NCI-H2107 treated with DMSO at 0.1 percent for 48 hours (cell line): Measurements from ENCODE around the gene MYH14.

Experiments used
- DNase-seq: peaks from one replicate; lab custom pipeline; 2025; ENCODE audit not compliant: unreplicated experiment; lab: John Stamatoyannopoulos, UW

The MYH14 gene

GRCh38 chr19:50192463-50193211 is 10.8 kb upstream of the MYH14 start:
- DNase-seq = no peak

DNA sequence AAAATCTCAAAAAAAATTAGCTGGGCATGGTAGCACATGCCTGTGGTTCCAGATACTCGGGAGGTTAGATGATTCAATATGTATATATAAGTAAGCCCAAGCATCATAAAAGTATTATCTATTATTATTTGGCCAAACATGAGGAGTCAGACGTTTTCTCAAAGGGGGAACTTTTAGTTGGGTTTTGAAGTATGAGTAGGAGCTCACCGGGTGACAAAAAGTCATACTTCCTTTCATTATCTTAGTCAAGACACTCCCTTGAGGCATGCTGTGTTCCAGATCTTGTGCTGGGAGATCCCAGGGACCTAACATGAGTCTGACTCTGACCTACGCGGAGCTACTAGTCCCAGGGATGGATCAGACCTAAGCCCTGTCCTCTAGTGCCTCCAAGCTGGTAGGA is 8.2 kb upstream of the MYH14 start:
- DNase-seq = no peak

- no peak for DNase-seq
Measured at GRCh38 chr19:50196322-50196932, 7.0 kb upstream of the MYH14 start.

DNA sequence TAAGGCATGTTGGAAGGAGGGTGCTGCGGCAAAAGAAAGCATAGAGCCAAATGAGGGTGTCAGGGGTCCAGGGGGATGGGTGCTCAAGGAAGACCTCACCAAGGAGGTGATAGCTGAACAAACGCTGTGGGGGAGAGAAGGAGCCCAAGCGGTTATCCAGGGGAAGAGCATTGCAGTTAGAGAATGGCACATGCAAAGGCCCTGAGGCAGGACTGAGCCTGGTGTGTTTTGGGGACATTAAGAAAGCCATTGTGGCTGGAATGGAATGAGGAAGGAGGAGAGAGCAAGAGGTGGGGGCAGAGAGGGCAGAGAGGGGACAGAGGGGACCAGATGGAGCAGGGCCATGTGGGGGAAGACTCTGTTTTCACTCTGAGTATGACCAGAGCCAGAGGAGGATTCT is 6.1 kb upstream of the MYH14 start:
- no peak for DNase-seq

DNA sequence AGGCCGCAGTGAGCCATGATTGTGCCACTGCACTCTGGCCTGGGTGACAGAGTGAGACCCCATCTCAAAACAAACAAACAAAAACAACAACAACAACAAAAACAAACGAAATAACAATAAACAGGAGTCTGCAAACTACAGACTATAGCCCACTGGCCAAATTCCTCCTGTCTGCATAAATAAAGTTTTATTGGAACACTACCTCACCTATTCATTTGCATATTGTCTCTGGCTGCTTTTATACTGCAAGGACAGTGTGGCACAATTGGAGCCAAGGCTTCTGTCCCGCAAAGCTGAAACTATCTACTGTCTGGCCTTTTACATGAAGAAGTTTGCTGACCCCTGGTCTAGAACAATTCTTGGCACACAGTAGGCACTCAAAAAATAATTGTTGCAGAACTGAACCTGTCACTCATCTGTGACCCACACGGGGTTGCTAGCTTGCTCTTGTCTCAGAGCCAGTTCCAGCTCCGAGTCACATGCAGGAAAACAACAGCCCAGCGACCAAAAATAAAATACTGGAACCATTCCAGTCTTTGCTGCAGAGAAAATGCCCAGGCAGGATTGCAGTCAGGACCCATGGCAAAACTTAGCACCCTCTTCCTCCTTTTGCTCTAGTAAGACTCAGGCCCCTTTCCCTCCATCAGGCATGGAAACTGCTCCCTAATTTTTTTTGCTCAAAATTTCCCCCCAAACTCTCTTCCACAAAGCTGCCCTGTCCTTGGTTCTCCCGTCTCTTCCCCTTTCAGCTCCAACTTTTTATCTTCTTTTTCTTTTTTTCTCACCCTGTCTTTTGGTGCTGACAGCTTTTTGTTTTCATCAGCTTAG is 4.8 kb upstream of the MYH14 start:
- no peak for DNase-seq

GRCh38 chr19:50199259-50199555 is 4.2 kb upstream of the MYH14 start:
- no peak for DNase-seq

DNA sequence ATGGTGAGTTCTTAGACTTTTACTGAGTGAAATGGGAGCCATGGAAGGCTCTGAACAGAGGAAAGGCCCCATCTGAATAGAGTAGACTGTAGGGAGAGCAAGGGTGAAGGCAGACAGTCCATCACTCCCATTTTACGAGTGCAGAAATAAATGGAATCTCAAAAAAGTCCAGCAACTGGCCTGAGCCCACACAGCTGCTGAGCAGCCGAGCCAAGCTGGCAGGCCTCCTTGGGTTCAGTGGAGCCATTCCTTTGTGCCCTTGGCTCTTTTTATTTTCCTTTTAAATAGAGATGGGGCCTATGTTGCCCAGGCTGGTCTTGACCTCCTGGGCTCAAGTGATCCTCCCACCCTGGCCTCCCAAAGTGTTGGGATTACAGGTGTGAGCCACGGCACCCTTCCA is 1.0 kb upstream of the MYH14 start:
- DNase-seq = no peak

GRCh38 chr19:50202962-50203280 is 501 bp upstream of the MYH14 start:
- DNase-seq = no peak

DNA sequence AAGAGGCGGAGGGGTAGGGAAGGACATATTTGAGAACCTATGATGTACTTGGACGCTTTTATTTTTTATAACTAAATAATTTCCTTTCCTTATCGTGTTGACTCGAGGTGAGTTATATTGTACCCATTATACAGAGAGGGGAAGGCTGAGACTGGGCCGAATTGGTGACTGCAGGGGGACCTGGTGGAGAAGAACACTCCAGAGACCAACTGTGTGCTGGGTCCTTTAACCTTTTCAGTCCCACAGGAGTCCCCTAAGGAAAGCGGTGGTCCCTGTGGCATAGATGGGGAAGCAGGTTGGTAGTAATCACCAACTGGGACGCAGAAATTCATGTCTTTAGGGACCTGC is 633 bp downstream of the MYH14 start:
- no peak for DNase-seq

DNA sequence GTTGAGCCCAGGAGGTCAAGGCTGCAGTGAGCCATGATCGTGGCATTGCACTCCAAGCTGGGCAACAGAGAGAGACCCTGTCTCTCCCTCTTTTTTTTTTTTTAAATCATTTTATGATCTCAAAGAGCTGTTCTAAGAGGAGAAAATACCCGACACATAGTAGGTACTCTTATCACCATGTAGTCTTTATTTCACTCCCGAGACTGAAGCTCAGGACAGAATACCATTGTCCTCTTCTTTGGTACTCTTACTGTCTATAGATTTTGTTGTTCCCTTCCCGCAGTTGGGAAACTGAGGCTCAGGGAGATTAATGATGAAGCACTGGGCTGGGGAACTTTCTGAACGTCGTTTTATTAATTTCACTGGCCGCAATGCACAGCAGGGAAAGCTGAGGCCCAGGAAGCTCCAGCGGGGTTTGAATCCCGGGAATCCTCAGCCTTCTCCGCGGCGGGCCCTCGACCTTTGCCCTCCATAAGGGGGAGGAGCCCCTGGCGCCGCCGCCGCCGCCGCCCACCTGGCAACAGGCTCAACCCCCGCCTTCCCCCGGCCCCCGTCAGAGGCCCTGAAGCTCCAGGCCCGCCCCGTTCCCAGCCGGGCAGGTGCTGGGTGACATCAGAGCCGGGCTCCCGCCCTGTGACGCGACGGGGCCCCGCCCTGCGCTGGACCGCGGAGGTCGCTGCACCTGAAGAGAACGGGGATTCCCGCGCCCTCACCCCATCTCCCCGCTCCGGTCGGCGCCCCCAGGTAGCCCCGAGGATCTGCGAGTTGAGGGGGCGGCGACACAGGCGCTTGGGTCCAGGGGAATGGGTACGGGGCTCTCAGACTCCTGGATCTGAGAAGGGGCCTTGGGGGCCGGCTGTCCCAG is 1.6 kb downstream of the MYH14 start:
- DNase-seq = peak; percentile 32

DNA sequence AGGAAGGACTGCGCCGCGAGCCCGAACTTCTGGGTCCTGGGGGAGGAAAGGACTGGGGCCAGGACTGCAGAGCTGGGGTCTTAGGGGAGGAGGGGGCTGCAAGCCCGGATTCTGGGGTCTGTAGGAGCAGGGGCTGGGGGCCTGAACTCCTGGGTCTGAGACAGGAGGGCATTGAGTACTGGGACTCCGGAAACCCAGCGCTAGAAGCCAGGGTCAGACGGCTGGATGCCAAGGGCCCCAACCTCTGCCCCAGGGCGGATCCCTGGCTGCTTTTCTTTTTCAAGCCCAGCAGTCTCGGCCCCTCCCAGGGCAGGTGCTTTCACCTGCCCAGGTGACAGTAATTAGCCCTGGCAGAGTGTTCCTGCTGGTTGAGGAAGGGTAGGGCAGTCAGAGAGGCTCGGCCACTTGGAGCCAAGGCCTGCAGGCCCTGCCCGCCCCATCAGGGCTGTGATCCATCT is 2.3 kb downstream of the MYH14 start:
- DNase-seq = no peak

DNA sequence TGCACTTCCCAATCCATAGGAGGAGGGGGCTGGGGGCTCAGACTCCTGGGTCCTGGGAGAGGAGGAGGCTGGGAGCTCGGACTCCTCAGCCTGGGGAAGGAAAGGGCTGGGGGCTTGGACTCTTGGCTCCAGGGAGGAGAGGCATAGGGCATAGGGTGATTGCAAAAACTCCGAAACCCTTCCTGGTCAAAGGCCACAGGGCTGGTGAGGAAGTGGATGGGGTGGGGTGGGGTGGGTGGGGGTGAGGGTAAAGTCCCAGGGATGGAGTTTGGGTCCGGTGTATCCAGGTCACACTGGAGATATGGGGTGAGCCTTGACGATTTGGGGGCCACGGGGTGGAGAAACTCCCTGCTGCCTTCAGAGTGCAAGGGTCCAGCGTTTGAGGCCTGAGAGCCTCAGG is 2.8 kb downstream of the MYH14 start:
- no peak for DNase-seq

DNA sequence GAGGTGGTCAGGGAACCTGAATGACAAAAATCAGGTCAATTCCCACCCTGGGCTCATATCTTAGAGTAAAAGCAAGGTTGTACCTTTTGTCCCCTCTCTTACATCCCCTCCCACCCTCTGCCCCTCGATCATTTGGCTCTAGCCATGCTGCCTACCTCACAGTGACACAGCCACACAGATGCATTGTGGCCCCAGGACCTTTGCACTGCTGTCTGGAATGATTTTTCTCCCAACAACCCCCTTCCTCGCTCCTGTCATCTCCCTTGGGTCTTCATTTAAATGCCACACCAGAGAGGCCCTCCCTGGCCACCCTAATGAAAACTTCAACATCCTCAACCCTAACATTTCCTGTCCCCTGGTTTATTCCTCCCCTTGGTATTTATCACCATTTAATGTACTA is 4.3 kb downstream of the MYH14 start:
- no peak for DNase-seq

DNA sequence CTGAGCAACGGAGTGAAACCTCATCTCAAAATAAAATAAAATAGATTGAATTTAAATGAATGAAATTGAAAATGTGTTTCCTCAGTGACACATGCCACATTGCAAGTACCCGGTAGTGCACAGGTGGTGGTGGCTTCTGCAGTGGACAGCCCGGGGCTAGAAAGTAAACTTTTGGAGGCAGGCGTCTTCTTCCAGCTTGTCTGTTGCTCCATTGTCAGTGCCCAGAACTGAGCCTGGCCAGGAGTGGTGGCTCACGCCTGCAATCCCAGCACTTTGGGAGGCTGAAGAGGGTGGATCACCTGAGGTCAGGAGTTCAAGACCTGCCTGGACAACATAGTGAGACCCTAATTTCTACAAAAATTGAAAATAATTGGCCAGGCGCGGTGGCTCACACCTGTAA is 5.7 kb downstream of the MYH14 start:
- no peak for DNase-seq

GRCh38 chr19:50210425-50210824 is 7.0 kb downstream of the MYH14 start:
- DNase-seq = no peak

DNA sequence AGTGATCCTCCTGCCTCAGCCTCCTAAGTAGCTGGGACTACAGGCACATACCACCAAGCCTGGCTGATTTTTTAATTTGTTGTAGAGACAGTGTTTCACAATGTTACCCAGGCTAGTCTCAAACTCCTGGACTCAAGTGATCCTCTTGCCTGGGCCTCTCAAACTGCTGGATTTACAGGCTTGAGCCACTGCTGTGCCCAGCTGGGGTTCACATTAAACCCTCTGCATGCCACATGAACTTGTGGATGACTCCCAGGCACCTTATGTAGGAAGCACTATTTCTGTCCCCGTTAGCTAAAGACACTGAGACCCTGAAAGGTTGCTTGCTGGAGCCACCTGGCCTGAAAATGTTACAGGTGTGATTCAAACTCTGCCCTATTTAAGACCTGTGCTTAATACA is 10.5 kb downstream of the MYH14 start:
- no peak for DNase-seq

GRCh38 chr19:50214699-50215543 is 11.5 kb downstream of the MYH14 start:
- DNase-seq = no peak

DNA sequence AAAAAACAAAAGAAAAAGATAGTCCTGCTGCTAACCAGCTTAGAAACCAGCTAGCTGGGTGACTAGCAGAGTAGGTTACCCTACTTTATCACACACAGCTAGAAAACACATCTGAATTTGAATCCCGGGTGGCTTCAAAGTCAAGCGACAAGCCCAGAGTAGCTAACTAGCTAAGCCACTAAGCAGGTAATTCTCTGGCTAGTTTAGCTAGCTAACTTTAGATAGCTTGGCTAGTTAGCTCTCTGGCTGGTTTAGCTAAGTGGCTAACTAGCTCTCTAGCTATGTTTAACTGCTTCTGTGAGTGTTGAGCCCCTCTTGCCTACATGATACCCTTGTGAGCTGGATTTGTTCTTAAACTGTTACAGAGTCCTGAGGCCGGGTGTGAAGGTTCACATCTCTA is 12.4 kb downstream of the MYH14 start:
- no peak for DNase-seq

GRCh38 chr19:50221087-50221486 is 17.7 kb downstream of the MYH14 start:
- DNase-seq = no peak

DNA sequence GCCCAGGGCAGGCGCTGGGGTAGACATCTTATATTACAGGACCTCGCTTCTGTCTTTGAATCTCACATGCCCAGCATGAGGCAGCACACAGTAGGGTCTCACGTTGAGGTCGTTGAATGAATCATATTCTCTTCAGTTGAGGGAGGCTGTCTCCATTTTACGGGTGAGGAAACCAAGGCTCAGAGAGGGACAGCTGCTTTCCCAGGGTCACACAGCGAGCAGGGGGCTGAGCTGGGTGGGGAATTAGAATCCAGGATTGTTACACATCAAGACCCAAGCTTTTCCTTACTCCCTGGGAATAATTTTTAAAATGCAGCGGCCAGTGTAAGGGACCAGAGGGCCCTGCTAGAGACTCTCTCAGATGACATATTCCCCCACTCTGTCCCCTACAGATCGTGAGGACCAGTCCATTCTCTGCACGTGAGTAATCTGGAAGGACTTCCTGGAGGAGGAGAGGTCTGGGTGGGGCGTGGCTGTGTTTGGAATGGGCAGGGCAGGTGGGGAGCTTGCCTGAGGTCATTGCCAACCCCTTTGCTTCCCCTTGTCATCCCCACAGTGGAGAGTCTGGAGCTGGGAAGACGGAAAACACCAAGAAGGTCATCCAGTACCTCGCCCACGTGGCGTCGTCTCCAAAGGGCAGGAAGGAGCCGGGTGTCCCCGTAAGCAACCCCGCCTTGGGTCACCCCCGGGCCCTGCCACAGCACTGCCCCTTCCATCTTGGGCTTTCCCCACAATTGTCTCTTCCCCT is 19.4 kb downstream of the MYH14 start:
- DNase-seq = no peak
